OCI-LY7 (cell line): ENCODE measurements around the gene GLIPR1. TPM values are rescaled to one million over a fixed set of nuclear protein-coding genes. Genes with fewer than 3 reads are reported as not detected.

Source experiments
- BruUV-seq: library from RNA; stranded (reverse); fragments of 400-500 nt; replicated peaks from 2 replicates; lab custom pipeline; 2021; lab: Mats Ljungman, UMichigan
- CTCF ChIA-PET: fragments of 300-600 bp; sonication (Branson Sonifier 250); formaldehyde crosslinking; loops from one replicate; lab custom pipeline; 2022; ENCODE audit warnings: antibody characterized with exemption; ENCODE audit not compliant: unreplicated experiment; lab: Charles Lee
- POLR2A ChIA-PET: fragments of 300-600 bp; sonication (Branson Sonifier 250); formaldehyde crosslinking; loops from one replicate; lab custom pipeline; 2022; ENCODE audit warnings: antibody characterized with exemption; lab: Charles Lee
- DNase-seq: peaks from one replicate; pipeline ENCODE4 v3.0.0-alpha.2; 2015; ENCODE audit warnings: low spot score
- H2AFZ ChIP-seq: fragments of 200-600 bp; sonication (generic), shearing (Covaris generic); 2 replicates; pipeline ENCODE4 v1.6.1; 2014; ENCODE audit warnings: mild to moderate bottlenecking, antibody characterized with exemption, low read length, moderate library complexity
- H3K27ac ChIP-seq: fragments of 200-600 bp; sonication (generic); 2 replicates; pipeline ENCODE4 v1.5.1; 2014; ENCODE audit warnings: mixed run types, low read depth, mild to moderate bottlenecking, moderate library complexity, low read length, inconsistent platforms; ENCODE audit not compliant: poor library complexity, severe bottlenecking
- H3K36me3 ChIP-seq: fragments of 200-600 bp; sonication (generic); 2 replicates; pipeline ENCODE4 v1.6.1; 2014; ENCODE audit warnings: mild to moderate bottlenecking, antibody characterized with exemption, low read length, moderate library complexity, mixed read lengths; ENCODE audit not compliant: insufficient read depth
- H3K4me1 ChIP-seq: fragments of 200-600 bp; sonication (generic); 2 replicates; pipeline ENCODE4 v1.5.1; 2014; ENCODE audit warnings: mild to moderate bottlenecking, low read length; ENCODE audit not compliant: insufficient read depth, poor library complexity, severe bottlenecking
- H3K4me2 ChIP-seq: fragments of 200-600 bp; sonication (generic); 2 replicates; pipeline ENCODE4 v1.6.1; 2014; ENCODE audit warnings: mild to moderate bottlenecking, low read length
- H3K4me3 ChIP-seq: fragments of 200-600 bp; sonication (generic); 2 replicates; pipeline ENCODE4 v1.5.1; 2014; ENCODE audit warnings: mild to moderate bottlenecking, low read depth, low read length; ENCODE audit not compliant: poor library complexity, severe bottlenecking
- H3K79me2 ChIP-seq: fragments of 200-600 bp; sonication (generic); 2 replicates; pipeline ENCODE4 v1.6.1; 2016; ENCODE audit warnings: low read depth, mild to moderate bottlenecking, low read length, moderate library complexity, mixed read lengths; ENCODE audit not compliant: insufficient read depth
- H3K9me2 ChIP-seq: fragments of 200-600 bp; sonication (generic); 2 replicates; pipeline ENCODE4 v1.6.1; 2016; ENCODE audit warnings: mild to moderate bottlenecking, low read length, mixed read lengths; ENCODE audit not compliant: insufficient read depth
- H3K9me3 ChIP-seq: fragments of 200-600 bp; sonication (generic); 2 replicates; pipeline ENCODE4 v1.6.1; 2014; ENCODE audit warnings: mild to moderate bottlenecking, mixed run types, low read length, mixed read lengths
- H4K20me1 ChIP-seq: fragments of 200-600 bp; sonication (generic); 2 replicates; pipeline ENCODE4 v1.6.1; 2014; ENCODE audit warnings: mild to moderate bottlenecking, antibody characterized with exemption, low read length, moderate library complexity, mixed read lengths; ENCODE audit not compliant: insufficient read depth
- CTCF ChIP-seq: fragments of 200-600 bp; sonication (generic); conservative IDR thresholded peaks from 2 replicates; pipeline ENCODE4 v1.5.1; 2014; ENCODE audit warnings: mild to moderate bottlenecking, antibody characterized with exemption, low read length, moderate library complexity, mixed read lengths
- EZH2phosphoT487 ChIP-seq: fragments of 200-600 bp; sonication (generic); IDR thresholded peaks from 2 replicates; pipeline ENCODE4 v1.6.1; 2018; ENCODE audit warnings: low read depth, borderline replicate concordance, mild to moderate bottlenecking, mixed run types, antibody characterized with exemption, low read length, moderate library complexity, mixed read lengths
- intact Hi-C: fragments of 100-400 bp; cut with micrococcal nuclease; formaldehyde crosslinking; loops from one replicate; pipeline ENCODE4 v1.10.0; 2022; ENCODE audit not compliant: unreplicated experiment
- total RNA-seq, 2 experiments: library from RNA; depleted of rRNA in 1 of 2; stranded (reverse); fragments of >200 nt in 1 of 2; shearing (Covaris generic) in 1 of 2; gene quantifications; 2 replicates each; pipeline ENCODE4 v1.2.3, GENCODE V29; 2014 to 2022

GLIPR1 gene
- total RNA-seq, 2 experiments from 2014 or later = 2.8 to 3.3 TPM

- TF ChIP-seq CTCF (no peak), EZH2phosphoT487 (no peak)
- Histone ChIP-seq H3K4me1 (no peaks in the 10 kb centered on the region), H3K9me2 (no peaks in the 10 kb centered on the region), H2AFZ (no peak overlapping the region), H3K27ac (no peak overlapping the region), H4K20me1 (no peaks in the 10 kb centered on the region), H3K9me3 (no peaks in the 10 kb centered on the region), H3K79me2 (no peaks in the 10 kb centered on the region), H3K36me3 (no peaks in the 10 kb centered on the region), H3K4me3 (no peak overlapping the region), H3K4me2 (no peak overlapping the region)
- BruUV-seq = no TSS peak
- ChIA-PET CTCF (no interaction called here), POLR2A (interaction anchor here (0.8 kb wide), 1 partner anchor 608 kb away, joined by 5 read pairs; no protein-coding TSS in a partner anchor)
- no peak for DNase-seq
- intact Hi-C loops = no loop called here
These were observed 68.3 kb downstream of the GLIPR1 start for GRCh38 chr12:75548879-75549278.

- BruUV-seq = no TSS peak
- Histone ChIP-seq H3K9me2 (no peaks in the 10 kb centered on the region), H3K27ac (no peak overlapping the region), H4K20me1 (no peaks in the 10 kb centered on the region), H2AFZ (no peak overlapping the region), H3K4me2 (no peak overlapping the region), H3K4me1 (no peaks in the 10 kb centered on the region), H3K4me3 (no peak overlapping the region), H3K9me3 (no peaks in the 10 kb centered on the region), H3K36me3 (no peaks in the 10 kb centered on the region), H3K79me2 (no peaks in the 10 kb centered on the region)
- intact Hi-C loops = no loop called here
- ChIA-PET POLR2A (no interaction called here), CTCF (no interaction called here)
- no peak for TF ChIP-seq CTCF
- no peak for TF ChIP-seq EZH2phosphoT487
- no peak for DNase-seq
These were observed 69.4 kb downstream of the GLIPR1 start for GRCh38 chr12:75549989-75550388.

- Histone ChIP-seq H4K20me1 (no peaks in the 10 kb centered on the region), H3K79me2 (no peaks in the 10 kb centered on the region), H3K9me3 (no peaks in the 10 kb centered on the region), H3K4me3 (no peak overlapping the region), H3K36me3 (no peaks in the 10 kb centered on the region), H2AFZ (no peak overlapping the region), H3K27ac (no peak overlapping the region), H3K4me1 (no peaks in the 10 kb centered on the region), H3K9me2 (no peaks in the 10 kb centered on the region), H3K4me2 (no peak overlapping the region)
- no peak for DNase-seq
- ChIA-PET POLR2A (interaction anchor here (0.7 kb wide), 1 partner anchor 130 kb away, joined by 3 read pairs; no protein-coding TSS in a partner anchor), CTCF (no interaction called here)
- TF ChIP-seq CTCF = no peak
- no TSS peak for BruUV-seq
- intact Hi-C loops = no loop called here
These were observed 70.1 kb downstream of the GLIPR1 start for GRCh38 chr12:75550401-75551240.
